Cerebellar cortex (tissue), 1 donor: ENCODE results near the gene TET2.

Experiments used
- DNase-seq: peaks from one replicate; pipeline ENCODE4 v3.0.0-alpha.2; 2015; ENCODE audit warnings: low spot score

TET2 gene

DNA sequence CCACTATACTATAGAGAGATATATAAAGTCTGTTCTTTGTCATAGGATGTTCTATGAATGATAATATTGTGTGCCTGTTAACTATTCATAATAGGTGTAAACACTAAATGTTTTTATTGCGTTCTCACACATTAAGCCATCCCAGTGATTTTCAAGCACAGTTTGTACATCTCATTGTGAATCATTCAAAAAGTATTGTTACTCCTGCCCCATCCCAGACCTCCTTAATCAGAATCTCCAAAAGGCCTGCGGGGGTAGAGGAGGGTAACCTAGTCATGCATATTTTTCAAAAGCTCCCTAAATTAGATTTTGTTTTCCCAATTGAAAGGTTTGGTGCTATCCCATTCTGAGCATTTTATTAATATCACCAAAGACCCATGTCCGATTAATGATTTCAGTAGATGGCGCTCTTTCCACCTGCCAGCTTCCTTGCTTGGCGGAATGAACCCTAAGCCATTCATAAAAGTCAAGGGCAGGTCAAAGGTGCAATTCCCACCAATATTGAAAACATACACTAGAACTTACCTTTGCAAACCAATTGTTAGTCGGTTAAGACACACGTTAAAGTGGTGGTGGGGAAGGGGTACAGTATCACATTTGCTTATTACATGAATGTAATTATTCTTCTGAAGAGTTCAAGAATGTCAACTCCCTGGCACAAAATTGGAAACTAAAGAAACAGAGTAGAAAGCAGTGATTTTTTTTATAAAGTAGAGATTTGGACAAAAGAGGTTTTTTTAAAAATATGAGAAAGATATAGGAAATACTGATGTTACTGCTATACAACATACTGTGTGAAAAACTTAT is 5.8 kb upstream of the TET2 start:
- DNase-seq = peak; percentile 57

GRCh38 chr4:105145156-105145902 is 1.3 kb upstream of the TET2 start:
- peak; percentile 31 for DNase-seq

- DNase-seq = peak; percentile 28
Measured at GRCh38 chr4:105145903-105146275, 787 bp upstream of the TET2 start.

- no peak for DNase-seq
Measured at GRCh38 chr4:105147016-105147552, 408 bp downstream of the TET2 start.

GRCh38 chr4:105147553-105148161 is 981 bp downstream of the TET2 start:
- peak; percentile 58 for DNase-seq

GRCh38 chr4:105148356-105148755 is 1.7 kb downstream of the TET2 start:
- no peak for DNase-seq

DNA sequence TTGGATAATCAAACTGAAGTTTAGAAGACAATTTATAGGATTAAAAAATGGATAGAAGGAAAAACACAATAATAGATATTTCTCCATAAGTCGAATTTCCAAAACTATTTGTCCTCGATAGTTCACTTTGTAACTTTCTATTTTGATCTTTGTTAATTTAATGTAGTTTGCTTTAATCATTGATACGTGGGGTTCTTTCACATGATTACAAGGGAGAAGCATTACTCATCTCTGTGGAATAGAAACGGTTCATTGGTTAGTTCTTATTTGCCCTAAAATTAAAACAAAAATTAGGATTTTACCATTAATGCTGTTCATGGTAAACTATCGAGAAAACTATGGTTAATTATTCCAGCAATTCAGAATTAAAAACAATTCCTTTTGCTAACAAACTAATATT is 2.1 kb downstream of the TET2 start:
- DNase-seq = no peak

DNA sequence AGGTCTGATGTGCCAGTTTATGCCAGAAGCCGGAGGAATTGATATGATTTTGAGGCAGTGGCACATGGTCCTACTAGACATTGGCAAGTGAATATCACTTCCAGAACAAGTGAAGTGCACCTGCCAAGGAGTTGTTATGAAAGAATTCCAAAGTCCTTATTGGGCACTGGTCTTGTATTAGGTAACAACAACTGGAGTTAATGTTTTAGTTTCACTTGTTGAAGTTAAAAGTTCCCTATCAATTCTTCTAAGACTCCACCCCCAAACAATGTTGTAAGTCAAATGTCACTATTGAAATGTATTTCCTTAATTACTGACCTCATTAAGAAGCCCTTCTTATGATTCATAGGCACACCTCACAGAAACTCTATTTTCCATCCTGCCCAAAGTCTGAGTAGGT is 3.1 kb downstream of the TET2 start:
- no peak for DNase-seq

DNA sequence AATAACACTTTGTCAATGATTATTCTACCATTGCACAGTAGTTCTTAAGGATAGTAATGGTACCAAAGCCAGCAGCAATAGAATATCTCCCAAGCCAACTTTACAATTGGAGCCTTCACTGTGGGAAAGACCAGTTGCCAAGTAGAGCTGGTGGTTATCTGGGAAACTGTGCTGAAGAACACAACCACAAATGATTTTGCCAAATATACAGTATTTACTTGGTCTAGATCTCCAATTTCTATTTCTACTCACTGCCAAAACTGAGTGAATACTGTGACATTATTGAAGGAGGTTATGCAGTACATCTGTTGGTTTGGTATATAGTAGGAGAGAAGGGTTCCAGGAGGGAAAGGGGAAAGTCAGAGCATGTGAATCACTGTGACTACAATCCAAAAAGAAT is 3.8 kb downstream of the TET2 start:
- DNase-seq = no peak

DNA sequence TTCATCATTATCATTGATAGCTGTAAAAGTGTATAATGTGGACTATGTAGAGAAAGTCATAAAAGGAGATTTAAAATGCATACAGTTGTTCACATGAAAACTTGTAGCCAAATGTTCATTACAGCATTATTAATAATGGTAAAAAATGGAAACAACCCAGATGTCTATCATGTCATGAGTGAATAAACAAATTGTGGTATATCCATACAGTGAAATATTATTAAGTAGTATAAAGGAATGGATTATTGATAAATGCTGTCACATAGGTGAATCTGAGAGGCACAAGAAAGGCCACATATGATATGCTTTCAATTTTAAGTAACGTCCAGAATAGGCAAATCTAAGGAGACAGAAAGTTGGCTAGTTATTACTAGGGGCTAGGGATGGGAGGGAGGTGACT is 7.1 kb downstream of the TET2 start:
- DNase-seq = no peak

DNA sequence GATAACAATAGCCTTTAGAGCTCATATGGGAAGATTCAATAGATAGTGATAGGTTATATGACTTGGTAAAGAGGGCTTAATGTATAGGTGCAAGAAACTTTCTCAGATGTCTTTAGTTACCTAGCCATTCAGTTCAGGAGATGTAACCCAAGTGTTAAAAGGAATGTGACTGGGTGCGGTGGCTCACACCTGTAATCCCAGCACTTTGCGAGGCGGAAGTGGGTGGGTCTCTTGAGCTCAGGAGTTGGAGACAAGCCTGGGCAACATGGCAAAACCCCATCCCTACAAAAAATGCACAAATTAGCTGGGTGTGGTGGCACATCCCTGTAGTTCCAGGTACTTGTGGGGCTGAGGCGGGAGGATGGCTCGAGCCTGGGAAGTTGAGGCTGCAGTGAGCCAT is 7.9 kb downstream of the TET2 start:
- no peak for DNase-seq

DNA sequence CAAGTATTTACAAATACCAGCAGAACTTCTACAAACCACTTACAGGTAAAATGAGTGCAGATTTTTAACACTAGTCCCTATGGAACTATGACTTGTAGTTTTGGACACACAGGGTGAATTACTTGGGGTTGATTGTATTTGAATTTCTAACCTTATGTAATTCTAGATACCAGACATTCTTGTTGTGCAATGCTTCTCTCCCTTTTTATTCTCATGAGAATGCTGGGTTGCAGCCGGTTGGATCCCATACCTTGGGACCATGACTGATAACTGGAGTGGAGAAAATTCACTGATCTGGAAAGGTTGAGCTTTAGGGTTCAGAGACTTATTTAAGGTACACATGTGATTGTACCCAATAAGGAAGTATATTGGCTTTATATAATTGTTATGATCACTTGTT is 8.8 kb downstream of the TET2 start:
- DNase-seq = no peak

- no peak for DNase-seq
Measured at GRCh38 chr4:105158837-105159236, 12.2 kb downstream of the TET2 start.

GRCh38 chr4:105162123-105162796 is 15.6 kb downstream of the TET2 start:
- DNase-seq = no peak

DNA sequence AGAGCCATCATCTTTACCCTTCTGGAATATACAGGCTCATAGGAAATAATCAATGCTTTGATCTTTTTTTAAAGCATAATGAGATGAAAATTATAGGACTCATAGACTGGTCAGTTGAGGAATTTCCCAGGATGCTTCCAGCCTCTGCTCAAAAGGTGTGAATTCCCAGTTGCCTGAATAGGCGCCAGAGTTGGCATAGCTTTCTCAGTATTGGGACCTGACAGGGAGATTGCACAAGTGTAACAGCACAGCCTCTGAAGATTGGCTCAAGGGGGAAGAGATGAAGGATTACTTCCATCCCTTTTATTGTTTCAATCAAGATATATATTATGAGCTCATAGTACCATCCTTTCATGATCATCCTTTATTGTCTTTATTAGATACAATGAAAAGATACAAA is 17.9 kb downstream of the TET2 start:
- DNase-seq = no peak

DNA sequence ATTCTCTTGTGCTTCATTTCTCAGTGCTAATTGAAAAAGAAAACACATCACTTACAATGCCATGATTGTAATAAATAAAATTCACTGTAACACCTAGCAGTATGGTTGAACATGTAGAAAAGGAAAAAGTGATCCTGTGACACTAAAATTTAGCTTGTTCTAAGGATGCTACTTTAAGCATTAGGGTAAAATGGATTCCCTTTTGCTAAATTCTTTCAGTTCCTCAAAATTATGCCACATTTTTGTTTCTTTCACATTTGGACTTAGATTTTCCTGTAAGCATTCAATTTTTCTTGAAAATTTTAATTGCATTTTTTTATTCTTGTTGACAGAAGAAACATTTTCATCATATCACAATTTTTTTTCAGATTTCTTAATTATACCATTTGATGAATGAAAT is 19.4 kb downstream of the TET2 start:
- DNase-seq = no peak

DNA sequence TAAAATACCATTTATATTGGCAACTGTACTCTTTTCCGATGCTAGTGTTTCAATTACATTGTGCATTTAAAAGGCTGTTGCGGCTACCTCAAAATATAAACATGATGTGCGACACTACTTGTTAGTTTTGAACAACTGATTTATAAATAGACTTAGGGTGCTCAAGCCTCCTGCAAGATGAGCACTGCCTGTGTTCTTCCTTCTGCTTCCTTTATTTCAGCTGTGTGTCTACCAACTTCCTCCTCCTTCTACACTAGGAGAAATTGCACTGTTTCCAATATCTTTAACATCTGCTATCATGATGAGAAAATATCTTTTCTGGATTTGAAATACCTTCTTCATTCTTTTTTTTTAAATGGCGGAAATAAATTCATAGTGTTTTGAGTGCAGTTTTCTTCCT is 24.0 kb downstream of the TET2 start:
- no peak for DNase-seq

DNA sequence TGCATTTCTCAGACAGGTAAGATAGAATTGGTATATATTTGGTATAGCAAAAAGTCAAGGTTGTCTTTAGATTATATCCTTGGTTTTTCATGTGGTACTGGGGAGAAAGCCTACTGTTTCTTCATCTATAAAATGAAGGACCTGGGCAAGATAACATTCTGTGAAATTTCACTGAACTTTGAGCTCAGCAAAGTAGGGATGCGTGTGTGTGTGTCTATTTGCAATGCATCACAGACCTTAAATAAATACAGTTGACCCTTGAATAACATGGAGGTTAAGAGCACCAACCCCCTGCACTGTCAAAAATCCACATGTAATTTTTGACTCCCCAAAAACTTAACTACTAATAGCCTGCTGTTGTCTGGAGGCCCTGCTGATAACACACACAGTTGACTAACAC is 25.2 kb downstream of the TET2 start:
- no peak for DNase-seq

DNA sequence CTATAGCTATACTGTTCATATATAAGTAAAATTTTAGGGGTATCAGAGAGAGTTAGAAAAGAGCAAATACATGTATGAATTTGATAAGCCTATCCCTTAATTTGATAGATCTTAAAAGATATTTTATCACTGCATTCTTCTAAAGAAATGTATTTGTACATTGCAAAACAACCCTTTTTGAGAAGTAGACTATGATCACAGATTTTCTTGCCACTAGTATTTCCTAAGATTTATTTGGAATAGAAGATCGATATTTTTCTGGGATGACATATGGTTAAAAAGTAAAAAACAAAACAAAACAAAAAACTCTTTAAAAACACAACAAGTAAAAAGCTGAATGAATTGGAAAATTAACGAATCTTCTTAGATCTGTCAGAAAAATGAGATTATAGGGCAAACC is 27.4 kb downstream of the TET2 start:
- DNase-seq = no peak

DNA sequence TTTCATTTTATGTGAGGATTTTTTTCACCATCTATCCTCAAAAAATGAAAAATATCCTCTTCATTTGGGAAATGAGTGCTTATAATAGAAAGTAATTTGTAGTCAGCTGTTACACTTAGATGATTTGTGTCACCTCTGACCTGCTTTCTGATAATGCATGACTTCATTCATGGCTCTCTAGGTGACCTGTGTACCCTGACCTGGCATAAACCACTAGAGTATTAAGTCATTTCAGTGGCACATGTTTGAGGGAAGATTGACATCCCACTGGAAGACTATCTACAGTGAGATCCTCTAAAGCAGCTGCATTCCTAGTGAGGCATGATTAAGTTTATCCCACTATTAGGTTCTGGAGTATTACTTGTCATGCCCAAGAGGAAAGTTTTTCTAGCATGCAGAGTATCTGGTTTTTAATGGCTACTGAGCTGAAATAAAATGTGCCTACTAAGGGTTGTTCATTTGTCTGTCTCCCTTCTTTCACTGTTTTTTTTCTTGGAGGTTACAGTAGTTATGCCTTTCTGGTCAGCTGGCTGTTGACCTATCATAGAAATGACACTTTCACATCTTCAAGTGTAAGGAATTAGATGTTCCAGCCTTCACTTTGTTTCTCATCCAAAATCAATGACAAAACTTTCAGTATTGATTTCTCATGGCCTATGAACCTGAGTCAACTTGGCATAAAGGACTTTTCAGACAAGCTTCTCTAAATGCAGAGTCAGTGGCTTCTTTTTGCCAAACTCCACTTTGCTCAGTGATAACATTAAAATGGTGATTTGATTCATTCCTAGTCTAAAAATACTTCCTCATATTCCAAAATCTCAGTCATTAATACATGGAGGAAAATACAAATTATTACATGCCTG is 33.1 kb downstream of the TET2 start:
- DNase-seq = no peak

GRCh38 chr4:105181259-105181658 is 34.6 kb downstream of the TET2 start:
- DNase-seq = no peak
